AG20443 (cell line): Measurements from ENCODE around the gene ITK.
"Not testable (repeated sequence)": the region's sequence is repeated elsewhere in the genome, so short reads cannot be mapped to it uniquely, and the experiment has no call there.

ENCODE experiments used
- DNase-seq: peaks from one replicate; pipeline ENCODE4 v3.0.0; 2012; ENCODE audit warnings: low spot score, mixed read lengths

The ITK gene

DNA sequence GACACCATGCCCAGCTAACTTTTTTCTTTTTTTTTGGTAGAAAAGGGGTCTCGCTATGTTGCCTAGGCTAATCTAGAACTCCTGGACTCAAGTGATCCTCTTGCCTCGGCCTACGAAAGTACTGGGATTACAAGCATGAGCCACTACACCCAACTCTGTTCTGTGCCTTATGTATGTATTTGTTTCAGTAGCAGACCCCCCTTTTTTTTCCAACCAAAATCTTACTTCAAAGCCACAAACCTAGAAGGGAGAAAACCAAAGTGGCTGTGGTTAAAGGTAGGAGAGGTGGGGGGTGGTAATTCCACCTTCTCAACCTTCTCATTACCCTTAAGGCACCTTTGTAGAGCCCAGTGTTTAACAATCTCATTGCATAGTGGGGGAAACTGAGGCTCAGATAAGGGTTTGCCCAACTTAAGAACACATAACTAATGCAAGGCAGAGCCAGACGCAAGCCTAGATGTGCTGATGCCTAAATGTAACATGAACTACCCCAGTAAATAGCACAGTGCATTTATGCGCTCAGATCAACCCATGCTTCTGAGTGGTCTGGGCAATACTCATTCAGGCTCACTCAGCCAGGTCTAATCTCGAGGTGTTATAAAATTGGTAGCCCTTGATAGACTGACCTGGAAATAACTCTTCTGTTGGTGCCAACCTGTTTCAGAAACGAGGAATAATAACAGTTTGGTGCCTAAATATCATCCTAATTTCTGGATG is 33.0 kb downstream of the ITK start:
- DNase-seq = no peak

DNA sequence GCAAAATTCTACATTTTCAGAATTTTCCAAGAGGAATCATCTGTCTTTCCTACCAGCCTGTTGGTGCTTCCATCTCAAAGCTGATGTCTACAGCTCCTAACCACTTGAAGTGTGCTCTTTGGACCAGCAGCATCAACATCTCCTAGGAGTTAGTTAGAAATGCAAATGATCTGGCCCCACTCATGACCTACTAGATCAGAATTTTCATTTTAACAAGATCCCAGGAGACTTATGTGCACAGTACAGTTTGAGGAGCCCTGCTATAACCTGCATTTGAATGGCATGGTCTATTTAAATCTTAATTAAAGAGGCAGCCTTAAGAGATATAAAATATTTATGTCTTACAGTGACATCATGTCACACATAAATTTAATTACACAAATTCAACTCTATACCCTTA is 33.8 kb downstream of the ITK start:
- no peak for DNase-seq

DNA sequence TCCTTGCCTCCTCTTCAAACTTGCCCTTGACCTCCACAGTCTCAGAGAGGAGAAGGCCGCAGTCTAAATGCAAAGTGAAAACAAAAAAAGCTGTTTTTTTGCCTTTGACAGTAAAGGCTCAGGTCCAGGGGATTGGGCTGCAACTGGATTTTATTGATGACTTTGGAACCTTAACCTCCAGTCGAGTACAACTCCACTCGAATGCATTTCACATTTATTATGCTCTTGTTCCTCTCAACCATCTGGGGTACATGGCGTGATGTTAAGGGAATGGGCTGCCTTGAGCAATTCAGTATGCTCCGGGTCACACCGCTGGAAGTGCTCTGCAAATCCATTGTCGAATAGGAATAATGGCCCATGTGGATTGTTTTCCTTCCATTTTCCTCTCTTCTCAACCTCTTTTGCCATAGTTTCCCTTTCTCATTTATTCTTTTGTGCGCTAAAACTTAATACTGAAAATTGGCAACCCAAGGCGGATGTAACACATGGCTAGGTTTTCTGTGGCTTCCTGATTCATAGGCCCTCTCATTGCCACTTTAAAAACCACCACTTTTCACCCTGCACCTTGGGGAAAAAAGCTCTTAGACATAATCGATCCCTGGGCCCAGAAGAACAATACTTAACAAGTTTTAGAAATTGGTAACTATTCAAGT is 34.3 kb downstream of the ITK start:
- DNase-seq = no peak

DNA sequence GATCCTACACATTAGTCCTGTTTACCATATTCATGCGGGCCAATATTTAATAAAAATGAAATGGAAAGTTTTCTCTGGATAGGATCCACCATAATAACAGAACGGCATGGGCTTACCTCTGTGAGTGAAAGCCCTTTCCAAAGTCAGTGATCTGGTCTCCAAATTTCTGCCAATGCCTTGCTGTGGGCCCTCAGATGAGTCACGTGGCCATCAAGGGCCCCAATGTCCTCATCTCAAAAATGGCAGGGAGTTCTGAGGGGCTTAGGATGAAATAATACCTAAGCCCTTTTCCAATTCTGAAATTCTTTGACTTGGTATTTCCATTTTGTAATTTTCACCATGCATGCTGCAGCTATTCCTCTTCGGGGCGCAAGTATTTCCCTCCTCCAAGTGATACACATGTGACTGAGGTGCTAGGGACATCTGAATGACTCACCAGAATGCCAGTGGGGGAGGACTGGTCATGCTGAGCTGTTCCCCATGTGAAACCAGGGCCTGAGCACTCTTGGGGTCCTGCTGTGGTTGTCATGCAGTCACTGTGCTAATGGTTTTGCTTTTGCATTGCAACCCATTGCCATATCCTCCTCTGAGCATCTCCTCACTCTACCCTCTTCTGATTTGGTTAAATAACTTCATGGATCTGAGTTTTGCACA is 35.0 kb downstream of the ITK start:
- DNase-seq = no peak

DNA sequence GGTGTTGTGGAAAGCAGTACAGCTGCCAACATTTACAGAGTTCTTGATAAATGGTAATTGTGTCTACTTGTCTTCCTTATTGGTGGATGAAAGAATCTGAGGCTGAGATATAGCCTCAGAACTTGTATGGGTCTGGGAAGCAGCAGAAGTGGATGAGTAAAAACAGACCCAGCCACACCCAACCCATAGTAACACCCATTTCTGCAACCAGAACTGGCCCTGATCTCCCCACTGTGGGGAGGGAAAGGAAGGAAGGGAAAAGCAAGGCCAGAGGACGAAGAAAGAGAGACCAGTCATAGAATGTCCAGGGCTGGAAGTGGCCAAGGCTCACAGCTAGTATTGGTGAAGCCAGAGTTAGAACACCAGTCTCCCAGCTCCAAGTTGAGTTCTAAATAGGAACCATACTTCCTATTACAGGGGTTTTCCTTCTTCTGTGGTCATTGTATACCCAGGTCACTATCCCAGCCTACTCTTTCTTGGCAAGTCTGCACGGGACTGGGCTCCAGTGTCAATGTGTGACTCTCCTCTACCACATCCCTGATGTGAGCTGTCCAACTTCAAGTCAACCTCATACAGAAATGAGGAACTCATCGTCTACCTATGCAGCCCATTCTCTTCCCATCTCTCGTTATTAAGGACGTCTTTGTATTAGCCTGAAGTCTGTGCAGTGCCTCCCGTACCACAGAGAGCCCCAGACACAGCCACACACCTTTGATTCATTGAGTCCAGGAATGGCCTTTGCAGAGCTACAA is 35.9 kb downstream of the ITK start:
- DNase-seq = no peak

DNA sequence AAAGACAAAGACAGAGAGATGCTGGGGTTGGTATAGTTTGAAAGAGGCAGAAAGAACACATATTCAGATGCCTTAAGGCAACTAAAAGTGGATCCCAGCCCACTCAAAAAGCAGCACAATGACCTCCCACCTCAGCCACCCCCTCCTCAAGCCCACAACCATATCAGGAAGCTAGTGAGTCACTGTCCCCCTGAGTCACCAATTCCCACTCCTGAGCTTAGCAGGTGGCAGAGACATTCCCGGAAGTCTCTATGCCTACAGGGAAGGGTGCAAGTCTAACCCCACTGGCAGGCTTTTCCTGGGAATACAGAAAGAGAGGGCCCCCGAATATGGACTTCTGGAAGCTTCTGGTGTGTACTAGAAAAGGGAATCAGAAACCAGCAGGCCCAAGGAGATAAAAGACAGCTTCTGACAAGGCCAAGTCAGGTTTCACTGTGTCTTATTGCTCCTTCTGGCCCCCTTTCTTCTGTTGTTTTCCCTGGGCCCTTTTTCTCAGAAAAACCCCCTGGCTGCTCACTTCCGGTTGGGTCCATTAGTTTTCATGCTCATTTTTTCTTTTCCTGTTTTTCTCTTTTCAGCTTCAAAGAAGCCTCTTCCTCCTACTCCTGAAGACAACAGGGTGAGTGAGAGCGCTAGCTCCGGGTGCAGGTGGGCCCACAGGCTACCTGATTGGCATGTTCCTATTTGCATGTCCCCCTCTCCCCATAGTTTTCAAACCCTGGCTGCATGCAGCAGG is 36.8 kb downstream of the ITK start:
- no peak for DNase-seq

DNA sequence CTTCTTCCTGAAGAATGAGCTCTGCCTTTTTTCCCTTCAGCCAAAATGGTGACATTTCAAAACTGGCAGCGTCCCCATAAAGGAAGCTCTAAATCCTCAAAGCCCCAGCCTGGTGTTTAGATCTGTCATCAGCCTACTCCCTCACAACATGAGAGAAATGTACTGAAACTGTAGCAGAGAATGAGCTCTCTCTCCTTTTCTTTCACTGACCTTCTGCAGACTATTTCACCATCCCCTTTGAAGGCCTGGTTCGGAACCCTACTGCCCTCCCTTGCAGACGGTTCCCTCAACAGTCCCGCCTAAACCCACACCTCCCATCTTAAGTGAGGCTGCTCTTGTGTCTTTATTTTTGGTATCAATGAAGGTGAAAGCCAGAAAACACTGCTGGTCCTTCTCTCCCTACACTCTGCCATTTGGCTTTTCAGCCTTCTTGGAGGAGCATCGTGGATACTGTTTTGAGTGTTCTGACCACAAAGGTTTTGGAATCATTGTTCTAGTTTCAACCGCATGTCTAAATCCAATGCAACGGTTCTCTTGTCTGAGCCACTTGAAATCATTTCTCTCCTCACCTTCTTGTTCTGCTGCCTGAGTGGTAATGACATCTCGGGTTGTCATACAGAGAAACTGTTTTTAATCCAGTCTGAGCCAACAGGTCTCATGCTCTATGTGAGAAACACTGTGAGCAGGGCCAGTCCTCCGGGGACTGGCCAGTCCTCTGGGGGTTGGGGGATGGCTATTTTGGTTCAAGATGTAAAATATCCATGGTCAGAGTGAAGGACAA is 39.0 kb downstream of the ITK start:
- DNase-seq = peak; percentile 18

DNA sequence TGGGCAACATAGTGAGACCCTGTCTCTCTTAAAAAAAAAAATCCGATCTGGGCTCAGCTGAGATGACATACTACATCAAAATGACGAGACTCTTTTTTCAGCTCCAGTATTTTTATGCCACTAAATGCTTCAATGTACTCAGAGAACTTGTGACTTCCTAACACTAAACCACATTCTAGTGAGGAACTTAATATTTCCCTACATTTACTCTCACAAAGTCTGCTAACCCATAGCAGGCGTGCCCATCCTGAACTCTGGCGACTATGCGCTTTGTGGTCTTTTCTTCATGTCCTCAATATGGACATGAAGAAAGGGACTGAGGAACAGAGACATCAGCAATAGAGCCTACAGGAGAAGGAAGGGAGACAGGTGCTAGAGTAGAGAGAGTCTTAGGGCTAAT is 41.3 kb downstream of the ITK start:
- DNase-seq = no peak

DNA sequence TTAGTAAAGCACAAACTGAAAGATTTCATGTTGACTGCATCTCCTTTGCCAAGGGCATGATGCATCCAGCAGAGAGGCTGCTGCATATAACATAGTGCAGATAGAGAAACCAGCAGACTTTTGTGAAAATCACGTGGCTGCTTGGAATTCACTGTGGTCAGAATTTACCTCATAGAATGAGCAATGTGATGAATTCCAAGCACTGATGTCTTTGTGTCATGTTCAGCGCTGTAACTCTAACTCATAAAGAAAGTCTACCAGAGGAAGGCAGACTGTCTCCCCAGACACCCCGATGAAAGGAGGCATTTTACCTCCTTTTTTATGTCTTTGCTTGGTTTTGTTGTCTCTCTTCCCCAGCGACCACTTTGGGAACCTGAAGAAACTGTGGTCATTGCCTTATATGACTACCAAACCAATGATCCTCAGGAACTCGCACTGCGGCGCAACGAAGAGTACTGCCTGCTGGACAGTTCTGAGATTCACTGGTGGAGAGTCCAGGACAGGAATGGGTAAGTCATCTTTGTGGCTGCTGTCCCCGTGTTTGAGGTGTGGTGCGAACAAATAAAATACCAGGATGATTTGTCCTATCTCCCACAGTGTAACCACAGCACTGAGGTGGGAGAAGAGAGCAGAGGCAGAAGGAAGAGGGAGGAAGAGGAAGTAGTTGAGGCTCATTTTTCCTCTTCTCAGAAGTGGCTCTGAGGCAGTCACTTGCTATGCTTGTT is 42.0 kb downstream of the ITK start:
- DNase-seq = peak; percentile 67

DNA sequence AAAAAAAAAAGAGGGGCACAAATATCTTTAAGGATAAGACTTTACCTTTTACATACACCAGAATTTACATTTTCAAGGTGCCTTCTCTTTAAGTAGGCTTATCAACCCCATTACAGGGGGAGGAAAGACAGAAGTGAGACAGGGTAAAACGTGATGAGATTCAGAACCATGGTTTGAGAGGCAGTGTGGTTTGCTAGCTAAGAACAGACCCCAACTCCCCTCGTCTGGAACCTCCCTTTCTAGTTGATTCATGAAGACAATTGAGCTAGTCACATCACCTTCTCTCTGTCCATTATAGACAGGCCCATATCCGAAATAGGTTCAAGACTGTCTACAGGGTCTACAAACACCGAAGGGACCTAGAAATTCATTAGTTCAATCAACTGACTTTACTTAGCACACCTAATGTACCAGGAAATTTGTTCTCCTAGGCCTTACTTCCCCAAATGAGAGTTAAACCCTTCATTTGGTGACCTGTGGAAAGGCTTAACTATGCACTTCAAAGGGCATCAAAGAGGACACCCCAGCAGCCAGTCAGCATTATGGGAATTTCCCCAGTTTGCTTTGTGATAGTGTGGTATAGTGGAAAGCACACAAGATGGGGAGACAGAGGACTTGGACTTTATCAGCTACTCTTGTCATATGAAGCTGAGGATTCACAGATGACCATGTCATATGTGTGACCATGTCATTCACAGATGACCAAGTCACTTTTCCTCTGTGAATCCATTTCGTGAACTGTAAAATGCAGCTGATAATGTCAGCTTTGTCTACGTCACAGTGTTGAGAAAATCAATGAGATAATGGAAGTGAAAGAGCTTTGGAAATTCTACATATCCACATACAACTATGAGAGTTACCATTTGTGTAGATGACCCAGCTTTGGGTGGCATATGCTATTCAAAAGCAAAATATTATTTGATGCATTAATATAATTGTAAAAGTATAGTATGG is 45.1 kb downstream of the ITK start:
- no peak for DNase-seq

DNA sequence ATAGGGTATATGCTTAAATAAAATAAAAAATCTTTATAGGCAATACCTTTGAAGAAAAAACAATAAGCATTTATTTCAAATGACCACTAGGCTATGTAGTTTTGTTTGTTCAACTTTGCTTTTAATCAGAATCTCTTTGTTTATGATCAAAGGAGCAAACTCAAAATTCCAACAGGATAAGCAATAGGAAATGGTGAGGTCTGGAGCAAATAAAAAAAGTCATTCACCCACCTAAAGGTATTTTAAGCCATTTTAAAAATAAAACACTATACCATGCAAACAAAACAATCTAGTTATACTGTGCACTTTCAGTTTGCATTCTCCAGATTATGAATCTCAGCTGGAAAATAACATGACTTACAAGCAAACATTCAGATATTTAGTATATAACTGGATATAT is 50.0 kb downstream of the ITK start:
- DNase-seq = no peak

DNA sequence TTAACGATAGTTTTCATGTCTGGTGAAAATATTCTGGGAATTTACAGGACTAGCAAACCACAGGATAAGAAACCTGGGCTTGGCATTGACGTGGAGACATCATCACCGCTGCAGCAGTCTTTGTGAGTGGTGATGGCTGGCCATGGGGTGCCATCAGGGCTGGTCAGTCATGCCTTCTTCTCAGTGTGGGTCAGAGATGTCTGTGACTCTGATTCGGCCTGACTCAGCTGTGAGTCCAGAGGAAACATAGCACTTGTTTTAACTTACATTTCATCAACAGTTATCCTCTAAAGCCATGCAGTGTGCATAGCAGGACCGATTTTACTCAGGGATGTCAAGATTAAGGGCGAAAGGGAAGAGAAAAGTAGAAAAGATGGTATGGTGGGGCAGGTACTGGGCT is 52.1 kb downstream of the ITK start:
- DNase-seq = no peak

DNA sequence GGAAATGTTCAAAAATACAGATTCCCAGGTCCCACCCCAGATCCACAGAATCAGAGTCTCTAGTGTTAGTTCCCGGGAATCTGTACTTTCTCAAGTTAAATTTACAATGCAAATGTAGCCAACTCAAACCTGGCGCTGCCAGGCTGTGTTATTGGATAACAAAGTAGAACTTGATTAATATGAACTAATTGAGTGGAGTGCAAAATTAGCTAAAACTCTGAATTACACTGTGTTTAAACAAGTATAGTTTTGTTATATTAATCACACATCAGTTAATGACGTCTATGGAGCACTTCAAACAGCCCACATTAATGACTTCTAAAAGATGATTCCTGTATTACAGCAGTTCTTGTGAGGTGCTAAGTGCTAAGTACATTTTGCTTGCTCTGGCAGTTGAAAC is 52.9 kb downstream of the ITK start:
- no peak for DNase-seq

DNA sequence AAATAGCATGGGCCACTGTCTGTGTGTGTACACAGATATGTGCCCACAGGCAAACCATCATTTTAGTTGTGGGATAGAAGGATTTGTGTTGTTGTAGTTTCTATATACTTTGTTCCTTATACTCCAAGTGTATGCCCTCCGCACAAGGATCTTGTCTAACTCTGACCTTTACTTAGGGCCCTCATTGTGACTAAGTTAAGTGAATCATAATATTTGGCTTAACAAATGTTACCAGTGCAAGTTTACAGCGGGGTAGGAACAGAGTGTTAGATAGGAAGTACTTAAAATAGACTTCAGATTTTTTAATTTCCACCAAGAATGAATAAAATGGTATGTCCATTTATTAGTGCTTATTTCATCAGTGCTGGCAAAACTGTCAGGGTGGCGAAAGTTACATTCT is 55.8 kb downstream of the ITK start:
- no peak for DNase-seq

DNA sequence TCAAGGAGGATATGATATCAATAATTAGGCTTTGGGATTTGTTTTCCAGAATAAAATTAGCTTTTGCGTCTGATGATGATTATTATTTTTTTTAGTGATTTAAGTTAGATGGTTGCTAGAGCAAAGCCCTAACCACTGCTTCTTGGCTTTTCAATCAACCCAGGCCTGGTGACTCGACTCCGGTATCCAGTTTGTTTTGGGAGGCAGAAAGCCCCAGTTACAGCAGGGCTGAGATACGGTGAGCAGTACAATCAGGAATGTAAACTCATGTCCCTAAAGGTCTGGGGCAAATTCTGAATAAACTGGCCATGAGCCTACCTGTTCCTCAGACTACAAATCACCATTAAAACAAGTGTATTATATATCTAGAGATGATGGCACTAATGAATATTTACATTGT is 60.8 kb downstream of the ITK start:
- peak; percentile 60 for DNase-seq

DNA sequence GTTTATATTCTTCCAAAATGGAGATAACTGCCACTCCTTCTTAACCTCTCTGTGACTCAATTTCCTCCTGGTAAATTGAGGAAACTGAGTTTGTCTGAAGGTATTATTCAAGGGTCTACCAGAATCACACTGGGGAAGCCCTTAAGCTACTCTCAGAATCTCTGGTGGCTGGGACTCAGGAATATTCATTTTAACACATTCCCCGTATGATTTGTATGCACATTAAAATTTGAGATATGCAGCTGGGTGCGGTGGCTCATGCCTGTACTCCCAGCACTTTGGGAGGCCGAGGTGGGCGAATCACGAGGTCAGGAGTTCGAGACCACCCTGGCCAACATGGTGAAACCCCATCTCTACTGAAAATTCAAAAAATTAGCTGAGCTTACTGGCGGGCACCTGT is 64.1 kb downstream of the ITK start:
- not testable (repeated sequence) for DNase-seq

DNA sequence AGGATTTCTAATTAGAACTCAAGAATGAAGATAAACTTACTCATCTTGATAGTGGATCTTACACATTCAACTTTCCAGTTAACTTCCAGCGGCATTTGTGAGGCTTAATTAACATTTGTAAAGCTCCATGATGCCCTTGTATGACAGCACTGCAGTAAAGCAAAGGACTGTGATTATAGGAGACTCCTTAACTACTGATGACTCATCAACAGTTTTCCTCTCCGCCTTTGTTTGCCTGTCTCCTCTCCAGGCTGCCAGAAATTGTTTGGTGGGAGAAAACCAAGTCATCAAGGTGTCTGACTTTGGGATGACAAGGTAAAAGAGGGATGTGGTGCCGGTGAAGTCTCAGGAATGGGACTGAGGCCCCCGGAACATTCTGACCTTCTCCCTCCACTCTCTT is 64.8 kb downstream of the ITK start:
- DNase-seq = peak; percentile 44

DNA sequence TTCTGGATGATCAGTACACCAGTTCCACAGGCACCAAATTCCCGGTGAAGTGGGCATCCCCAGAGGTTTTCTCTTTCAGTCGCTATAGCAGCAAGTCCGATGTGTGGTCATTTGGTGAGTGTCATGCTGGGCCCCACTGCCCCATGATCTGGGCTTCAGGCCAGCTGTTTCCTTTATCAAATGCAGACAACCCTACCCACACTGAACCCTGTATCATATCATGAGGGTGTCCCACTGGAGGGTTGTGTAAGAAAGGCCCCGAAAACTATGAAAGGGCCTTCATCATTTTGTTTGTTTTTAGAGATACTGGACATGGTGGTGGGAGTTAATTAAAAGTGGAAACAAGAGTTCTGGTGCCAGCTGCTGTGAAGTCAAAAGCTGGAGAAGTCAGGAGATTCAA is 65.2 kb downstream of the ITK start:
- no peak for DNase-seq

DNA sequence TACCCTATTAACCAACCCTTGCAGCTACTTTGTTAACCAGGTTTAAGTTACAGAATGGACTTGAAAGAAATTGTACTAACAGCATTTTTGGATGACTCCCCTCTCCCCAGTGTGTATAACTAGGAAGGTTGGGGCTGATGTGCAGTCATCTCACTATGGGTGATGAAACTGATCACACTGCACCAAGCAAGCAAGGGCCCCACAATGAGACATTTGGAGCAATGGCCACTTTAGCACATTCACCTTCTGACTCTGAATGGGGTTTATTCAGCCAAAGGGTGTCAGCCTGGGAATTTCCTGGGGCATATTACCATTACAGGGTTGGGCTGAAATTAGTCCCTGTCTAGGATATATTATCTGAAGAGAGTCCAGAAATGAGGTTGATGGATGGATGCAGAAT is 66.6 kb downstream of the ITK start:
- DNase-seq = no peak
